SJCRH30 (cell line): ENCODE results near the gene DMBT1. TPM values are rescaled to one million over a fixed set of nuclear protein-coding genes. Genes with fewer than 3 reads are reported as not detected.

Experiments
- DNase-seq, 2 experiments: peaks; one replicate each; pipeline ENCODE4 v3.0.0-alpha.2; 2015 to 2020
- H3K27ac ChIP-seq: fragments of 250-450 bp; sonication (Bioruptor Pico); 2 replicates; pipeline ENCODE4 v1.5.1; 2020; ENCODE audit warnings: mild to moderate bottlenecking, moderate library complexity
- H3K27me3 ChIP-seq: fragments of 250-450 bp; sonication (Bioruptor Pico); 2 replicates; pipeline ENCODE4 v1.5.1; 2020; ENCODE audit warnings: mild to moderate bottlenecking, moderate library complexity
- H3K36me3 ChIP-seq: fragments of 250-450 bp; sonication (Bioruptor Pico); 2 replicates; pipeline ENCODE4 v1.5.1; 2020; ENCODE audit warnings: mild to moderate bottlenecking, moderate library complexity
- H3K4me1 ChIP-seq: fragments of 250-450 bp; sonication (Bioruptor Pico); 2 replicates; pipeline ENCODE4 v1.5.1; 2020; ENCODE audit warnings: mild to moderate bottlenecking, moderate library complexity
- H3K4me3 ChIP-seq: fragments of 250-450 bp; sonication (Bioruptor Pico); 2 replicates; pipeline ENCODE4 v1.5.1; 2020; ENCODE audit warnings: mild to moderate bottlenecking, moderate library complexity
- H3K9me3 ChIP-seq: fragments of 250-450 bp; sonication (Bioruptor Pico); replicated peaks from 2 replicates; pipeline ENCODE4 v1.5.1; 2020; ENCODE audit warnings: mild to moderate bottlenecking, moderate library complexity
- total RNA-seq: library from RNA; depleted of rRNA; stranded (reverse); fragments of >200 nt; shearing (Covaris generic); gene quantifications from 2 replicates; pipeline ENCODE4 v1.2.3, GENCODE V29; 2014

Gene DMBT1
- total RNA-seq, 1 experiment from 2014 or later = 4.2 TPM

DNA sequence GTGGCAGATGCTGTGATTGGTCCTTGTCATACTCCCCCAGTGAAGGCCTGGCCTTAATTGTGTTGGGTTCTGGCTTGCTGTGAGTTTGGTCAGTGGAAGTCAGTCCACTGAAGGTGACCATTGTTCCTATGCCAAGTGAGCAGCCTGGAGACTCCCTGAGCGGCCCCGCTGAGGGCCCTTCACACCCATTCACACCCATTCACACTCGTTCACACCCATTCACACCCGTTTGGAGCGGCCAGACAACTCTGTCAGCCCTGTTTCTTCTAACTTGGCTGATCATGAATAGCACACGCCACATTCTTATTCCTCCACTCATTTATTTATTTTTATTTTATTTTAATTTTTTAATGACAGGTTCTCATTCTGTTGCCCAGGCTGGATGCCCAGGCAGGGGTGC is 77.6 kb downstream of the DMBT1 start:
- Histone ChIP-seq H3K4me3 (no peak overlapping the region), H3K36me3 (no peaks in the 10 kb centered on the region), H3K4me1 (no peaks in the 10 kb centered on the region), H3K9me3 (no peaks in the 10 kb centered on the region), H3K27ac (no peak overlapping the region), H3K27me3 (no peaks in the 10 kb centered on the region)
- no peak for DNase-seq

DNA sequence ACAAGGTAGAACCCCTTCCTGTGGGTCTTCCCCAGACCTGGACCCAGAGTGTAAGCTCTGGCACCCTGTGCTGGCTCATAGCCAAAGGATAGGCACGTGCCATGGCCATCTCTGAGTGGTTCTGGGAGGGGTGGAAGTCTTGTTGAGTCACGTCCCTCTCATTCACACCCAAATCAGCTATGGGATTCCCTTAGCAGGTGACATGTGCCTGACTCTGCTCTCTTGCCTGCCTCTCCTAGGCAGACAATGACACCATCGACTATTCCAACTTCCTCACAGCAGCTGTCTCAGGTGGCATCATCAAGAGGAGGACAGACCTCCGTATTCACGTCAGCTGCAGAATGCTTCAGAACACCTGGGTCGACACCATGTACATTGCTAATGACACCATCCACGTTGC is 79.2 kb downstream of the DMBT1 start:
- Histone ChIP-seq H3K4me1 (no peaks in the 10 kb centered on the region), H3K9me3 (no peaks in the 10 kb centered on the region)
- no peak for DNase-seq

GRCh38 chr10:122640921-122641320 is 80.4 kb downstream of the DMBT1 start:
- DNase-seq = no peak
- Histone ChIP-seq H3K27me3 (no peaks in the 10 kb centered on the region), H3K36me3 (no peaks in the 10 kb centered on the region), H3K4me1 (no peaks in the 10 kb centered on the region), H3K27ac (no peak overlapping the region), H3K9me3 (no peaks in the 10 kb centered on the region), H3K4me3 (no peak overlapping the region)

More for the DNA sequence above, 79.2 kb downstream of the DMBT1 start:
- H3K27me3 ChIP-seq = no peaks in the 10 kb centered on the region
- H3K27ac ChIP-seq = no peak overlapping the region
- H3K36me3 ChIP-seq = no peaks in the 10 kb centered on the region
- no peak overlapping the region for H3K4me3 ChIP-seq

DNA sequence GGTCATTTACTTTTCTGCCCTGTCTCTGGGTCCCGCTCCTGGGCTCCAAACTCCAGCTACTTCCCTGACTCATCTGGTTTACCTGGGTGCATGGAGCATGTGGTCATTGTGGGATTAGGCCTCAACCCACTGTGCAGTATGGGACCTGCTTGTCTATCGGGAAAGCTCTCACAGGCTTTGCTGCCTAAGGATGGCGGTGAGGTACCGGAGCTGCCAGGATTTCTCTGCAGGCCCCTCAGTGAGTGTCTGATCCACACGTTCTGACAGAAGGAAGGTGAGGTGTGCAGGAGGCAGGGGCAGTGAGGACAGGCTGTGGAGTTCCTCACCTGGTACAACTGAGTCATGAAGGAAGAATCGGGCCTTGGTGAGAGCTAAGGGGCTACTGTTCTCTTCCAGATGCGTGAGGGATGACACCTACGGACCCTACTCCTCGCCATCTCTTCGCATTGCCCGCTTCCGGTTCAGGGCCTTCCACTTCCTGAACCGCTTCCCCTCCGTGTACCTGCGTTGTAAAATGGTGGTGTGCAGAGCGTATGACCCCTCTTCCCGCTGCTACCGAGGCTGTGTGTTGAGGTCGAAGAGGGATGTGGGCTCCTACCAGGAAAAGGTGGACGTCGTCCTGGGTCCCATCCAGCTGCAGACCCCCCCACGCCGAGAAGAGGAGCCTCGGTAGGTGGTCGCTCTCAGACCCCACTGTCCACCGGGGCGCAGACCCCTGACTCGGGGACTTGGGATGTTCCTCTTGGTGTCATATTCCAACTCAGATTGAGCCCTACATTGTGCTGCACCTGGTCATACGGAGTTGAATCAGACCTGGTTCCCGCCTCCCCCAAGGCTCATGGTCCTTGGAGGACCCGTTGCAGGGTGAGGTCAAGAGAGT is 82.4 kb downstream of the DMBT1 start:
- Histone ChIP-seq H3K4me1 (no peaks in the 10 kb centered on the region), H3K9me3 (no peaks in the 10 kb centered on the region), H3K4me3 (no peak overlapping the region), H3K27me3 (no peaks in the 10 kb centered on the region), H3K36me3 (no peaks in the 10 kb centered on the region), H3K27ac (no peak overlapping the region)
- DNase-seq = no peak

DNA sequence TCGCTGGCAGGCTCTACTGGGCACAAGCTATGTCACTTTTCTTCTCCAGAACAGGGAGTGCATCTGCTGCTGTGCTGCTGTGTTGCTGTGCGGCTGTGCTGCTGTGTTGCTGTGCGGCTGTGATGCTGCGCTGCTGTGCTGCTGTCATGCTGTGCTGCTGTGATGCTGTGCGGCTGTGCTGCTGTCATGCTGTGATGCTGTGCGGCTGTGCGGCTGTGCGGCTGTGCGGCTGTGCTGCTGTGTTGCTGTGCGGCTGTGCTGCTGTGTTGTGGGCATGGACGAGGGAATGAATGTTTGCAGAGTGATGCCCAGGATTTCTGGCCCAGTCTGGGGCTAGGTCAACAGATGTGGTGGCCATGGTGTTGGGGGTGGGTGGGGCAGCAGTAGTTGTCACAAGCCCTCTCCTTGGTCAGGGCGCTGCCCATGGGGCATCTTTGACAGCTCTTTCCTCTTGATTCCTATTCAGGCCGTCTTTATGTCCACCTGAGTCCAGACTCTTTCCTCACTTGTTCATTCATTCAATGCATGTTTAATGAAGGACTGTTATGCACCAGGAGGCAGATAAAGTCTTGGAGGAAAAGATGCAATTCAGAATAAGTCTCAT is 83.5 kb downstream of the DMBT1 start:
- DNase-seq = no peak
- Histone ChIP-seq H3K4me1 (0 out of 2 replicates have a peak, but pooled peaks cover 4% of the 10 kb centered on the region), H3K27me3 (no peaks in the 10 kb centered on the region), H3K36me3 (no peaks in the 10 kb centered on the region), H3K4me3 (no peak overlapping the region), H3K9me3 (no peaks in the 10 kb centered on the region), H3K27ac (no peak overlapping the region)

DNA sequence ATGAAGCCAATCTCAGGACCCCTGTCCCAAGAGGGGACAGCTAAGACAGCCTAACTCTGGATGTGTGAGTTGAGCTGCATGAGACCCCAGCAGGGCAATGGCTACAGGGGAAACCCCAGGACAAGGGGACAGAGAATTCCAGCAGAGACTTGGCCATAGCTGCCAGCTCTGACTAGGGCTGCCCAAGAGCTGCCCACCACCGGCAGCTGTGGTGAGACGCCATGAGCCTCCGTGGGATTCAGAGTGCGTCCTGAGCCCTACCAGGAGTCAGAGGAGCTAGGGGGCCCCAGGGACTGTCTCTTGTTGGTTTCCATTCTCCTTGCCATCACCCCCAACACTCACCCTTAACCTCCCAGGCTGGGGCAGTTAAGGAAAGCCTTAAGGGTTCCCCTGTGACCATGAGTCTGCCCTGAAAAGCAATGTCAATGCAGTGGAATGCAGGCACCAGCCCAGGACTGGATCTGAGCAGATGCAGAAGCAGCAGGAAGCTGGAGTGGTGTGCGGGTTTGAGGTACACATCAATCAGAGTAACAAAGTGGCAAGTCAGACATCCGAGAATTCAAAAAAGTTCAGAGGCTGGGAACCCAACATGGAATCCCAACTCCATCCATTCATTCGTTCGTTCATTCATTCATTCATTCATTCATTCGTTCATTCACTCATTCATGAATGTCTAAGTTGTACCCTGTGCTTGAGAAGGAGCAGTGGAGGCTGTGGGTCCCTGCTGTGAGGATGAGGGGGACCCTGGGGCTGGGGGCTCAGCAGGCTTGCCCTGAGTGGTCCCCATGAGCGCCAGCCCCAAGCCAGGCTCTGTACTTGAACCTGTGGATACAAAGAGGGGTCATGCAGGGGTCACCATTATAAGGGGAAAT is 86.2 kb downstream of the DMBT1 start:
- no peaks in the 10 kb centered on the region for H3K27me3 ChIP-seq
- no peak for DNase-seq
- no peak overlapping the region for H3K27ac ChIP-seq
- no peaks in the 10 kb centered on the region for H3K9me3 ChIP-seq
- 0 out of 2 replicates have a peak, but pooled peaks cover 5% of the 10 kb centered on the region for H3K4me1 ChIP-seq
- H3K4me3 ChIP-seq = no peak overlapping the region
- H3K36me3 ChIP-seq = no peaks in the 10 kb centered on the region

DNA sequence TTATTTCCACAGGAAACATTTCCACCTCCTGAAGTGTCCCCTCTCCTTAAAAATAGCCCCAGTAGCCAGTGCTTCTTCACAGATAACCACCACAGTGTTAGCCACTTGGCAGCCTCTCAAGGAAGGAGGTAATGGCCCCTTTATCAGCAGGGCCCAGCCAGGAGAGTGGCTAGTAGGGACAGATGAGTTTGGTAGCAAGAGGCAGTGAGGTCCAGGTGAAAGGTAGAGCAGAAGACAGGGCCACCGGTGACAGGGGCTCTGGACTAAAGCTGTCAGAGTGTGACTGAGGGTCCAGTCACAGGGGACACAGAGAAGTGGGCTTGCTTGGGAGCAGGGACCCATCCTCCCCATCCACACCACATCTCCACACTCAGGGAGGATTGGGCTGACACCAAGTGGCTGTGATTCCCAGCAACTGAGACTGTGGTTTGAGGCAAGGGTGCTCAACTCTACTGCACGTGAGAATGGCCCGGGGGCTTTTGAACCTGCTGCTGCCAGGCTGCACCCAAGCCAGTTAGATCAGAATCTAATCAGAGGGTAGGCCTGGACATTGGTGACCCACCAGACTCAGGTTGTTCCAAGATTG is 86.9 kb downstream of the DMBT1 start:
- no peak for DNase-seq

GRCh38 chr10:122648599-122649428 is 88.3 kb downstream of the DMBT1 start:
- H3K27me3 ChIP-seq = no peaks in the 10 kb centered on the region
- H3K9me3 ChIP-seq = 0 out of 2 replicates have a peak, but pooled peaks cover 5% of the 10 kb centered on the region
- no peaks in the 10 kb centered on the region for H3K36me3 ChIP-seq
- DNase-seq = peak; percentile 51 to 81
- no peak overlapping the region for H3K4me3 ChIP-seq
- no peak overlapping the region for H3K27ac ChIP-seq
- 0 out of 2 replicates have a peak, but pooled peaks cover 5% of the 10 kb centered on the region for H3K4me1 ChIP-seq

More for the DNA sequence above, 86.9 kb downstream of the DMBT1 start:
- Histone ChIP-seq H3K9me3 (0 out of 2 replicates have a peak, but pooled peaks cover 5% of the 10 kb centered on the region), H3K4me3 (no peak overlapping the region), H3K36me3 (no peaks in the 10 kb centered on the region), H3K27me3 (no peaks in the 10 kb centered on the region), H3K27ac (no peak overlapping the region), H3K4me1 (0 out of 2 replicates have a peak, but pooled peaks cover 5% of the 10 kb centered on the region)

- H3K4me3 ChIP-seq = no peak overlapping the region
- H3K4me1 ChIP-seq = 0 out of 2 replicates have a peak, but pooled peaks cover 5% of the 10 kb centered on the region
- no peak overlapping the region for H3K27ac ChIP-seq
- H3K36me3 ChIP-seq = no peaks in the 10 kb centered on the region
- no peaks in the 10 kb centered on the region; the same call in 1 of the 2 replicates for H3K27me3 ChIP-seq
- 0 out of 2 replicates have a peak, but pooled peaks cover 5% of the 10 kb centered on the region for H3K9me3 ChIP-seq
- no peak for DNase-seq
Measured at GRCh38 chr10:122649903-122650302, 89.3 kb downstream of the DMBT1 start.

DNA sequence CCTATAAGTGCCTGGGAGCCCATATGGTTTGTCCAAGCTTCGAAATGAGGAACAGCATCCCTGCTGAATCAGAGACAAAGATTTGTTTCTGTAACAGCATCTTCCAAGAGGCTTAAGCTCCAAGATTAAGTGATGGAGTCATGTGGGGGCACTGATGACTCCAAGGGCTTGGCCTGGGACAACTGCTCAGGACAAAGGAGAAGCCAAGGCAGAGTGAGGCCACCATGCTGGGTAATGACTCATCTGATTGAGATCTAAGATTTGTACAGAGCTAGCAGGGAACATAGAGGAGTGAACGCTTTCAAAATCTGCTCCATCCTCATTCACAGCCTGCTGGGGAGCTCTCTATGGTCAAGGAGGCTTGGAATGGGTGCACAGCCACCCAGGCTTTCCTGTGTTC is 89.8 kb downstream of the DMBT1 start:
- H3K36me3 ChIP-seq = no peaks in the 10 kb centered on the region
- no peak overlapping the region for H3K4me3 ChIP-seq
- 0 out of 2 replicates have a peak, but pooled peaks cover 5% of the 10 kb centered on the region for H3K9me3 ChIP-seq
- H3K27me3 ChIP-seq = no peaks in the 10 kb centered on the region; the same call in 1 of the 2 replicates
- H3K4me1 ChIP-seq = 0 out of 2 replicates have a peak, but pooled peaks cover 5% of the 10 kb centered on the region
- peak in 1 of 2 experiments; percentile 16 for DNase-seq
- no peak overlapping the region for H3K27ac ChIP-seq

DNA sequence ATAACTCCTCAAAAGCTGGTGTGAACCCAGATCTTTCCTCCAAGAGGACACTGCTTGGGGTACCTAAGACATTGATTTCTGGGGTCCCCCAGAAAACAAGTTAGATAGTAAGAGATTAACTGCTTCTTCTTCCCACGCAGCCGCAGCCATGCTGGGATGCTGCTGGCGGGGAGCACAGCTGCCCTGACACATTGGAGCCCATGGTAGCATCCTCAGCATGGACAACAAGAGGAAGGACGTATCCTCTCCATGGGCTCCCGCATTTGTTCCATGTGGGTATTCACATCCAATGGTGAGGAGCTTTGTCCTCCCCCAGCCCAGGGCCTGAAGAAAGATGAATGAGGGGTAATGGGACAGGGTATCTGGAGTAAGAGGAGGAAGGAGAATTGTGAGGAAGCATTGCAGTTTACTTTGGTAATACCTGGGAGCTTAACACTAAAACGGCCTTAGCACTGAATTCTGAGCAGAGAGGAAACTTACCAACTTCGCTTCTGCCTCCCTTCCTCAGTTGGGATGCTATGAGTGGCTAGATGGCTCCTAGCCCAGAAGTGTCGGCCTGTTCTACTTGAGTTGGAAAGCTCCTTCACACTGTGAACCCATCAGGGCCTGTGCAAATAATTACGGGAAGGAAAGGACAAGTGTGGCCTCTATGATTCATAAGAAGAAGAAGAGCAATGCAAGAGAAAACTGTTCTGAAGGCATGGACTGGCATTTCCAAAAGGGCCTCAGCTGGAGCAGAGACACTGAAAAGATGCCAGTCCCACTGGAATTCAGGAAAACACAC is 95.2 kb downstream of the DMBT1 start:
- Histone ChIP-seq H3K36me3 (no peaks in the 10 kb centered on the region), H3K27me3 (peaks cover 15% of the 10 kb centered on the region), H3K9me3 (0 out of 2 replicates have a peak, but pooled peaks cover 5% of the 10 kb centered on the region), H3K27ac (no peak overlapping the region), H3K4me1 (no peaks in the 10 kb centered on the region), H3K4me3 (no peak overlapping the region)
- DNase-seq = no peak

- H3K4me1 ChIP-seq = no peaks in the 10 kb centered on the region
- H3K36me3 ChIP-seq = no peaks in the 10 kb centered on the region
- no peak for DNase-seq
- H3K4me3 ChIP-seq = no peak overlapping the region
- H3K27me3 ChIP-seq = peaks cover 18% of the 10 kb centered on the region
- H3K9me3 ChIP-seq = 0 out of 2 replicates have a peak, but pooled peaks cover 5% of the 10 kb centered on the region
- H3K27ac ChIP-seq = no peak overlapping the region
Measured at GRCh38 chr10:122656308-122656705, 95.8 kb downstream of the DMBT1 start.

GRCh38 chr10:122656741-122657140 is 96.2 kb downstream of the DMBT1 start:
- DNase-seq = no peak
- H3K36me3 ChIP-seq = no peaks in the 10 kb centered on the region
- H3K4me3 ChIP-seq = no peak overlapping the region
- no peaks in the 10 kb centered on the region for H3K4me1 ChIP-seq
- H3K27me3 ChIP-seq = peaks cover 18% of the 10 kb centered on the region
- 0 out of 2 replicates have a peak, but pooled peaks cover 5% of the 10 kb centered on the region for H3K9me3 ChIP-seq
- no peak overlapping the region for H3K27ac ChIP-seq
